ENCODE measurements around the gene THAP8. TPM values are rescaled to one million over a fixed set of nuclear protein-coding genes. Genes with fewer than 3 reads are reported as not detected.
A peak's percentile ranks its signal among the peaks of the same experiment; 100 is the strongest.

The THAP8 gene
- total and polyA plus RNA-seq, 2 of the 13 experiments (the other 11 are each of a cell fraction or from before 2014, with no cell fraction given): 1.7 to 3.7 TPM

DNA sequence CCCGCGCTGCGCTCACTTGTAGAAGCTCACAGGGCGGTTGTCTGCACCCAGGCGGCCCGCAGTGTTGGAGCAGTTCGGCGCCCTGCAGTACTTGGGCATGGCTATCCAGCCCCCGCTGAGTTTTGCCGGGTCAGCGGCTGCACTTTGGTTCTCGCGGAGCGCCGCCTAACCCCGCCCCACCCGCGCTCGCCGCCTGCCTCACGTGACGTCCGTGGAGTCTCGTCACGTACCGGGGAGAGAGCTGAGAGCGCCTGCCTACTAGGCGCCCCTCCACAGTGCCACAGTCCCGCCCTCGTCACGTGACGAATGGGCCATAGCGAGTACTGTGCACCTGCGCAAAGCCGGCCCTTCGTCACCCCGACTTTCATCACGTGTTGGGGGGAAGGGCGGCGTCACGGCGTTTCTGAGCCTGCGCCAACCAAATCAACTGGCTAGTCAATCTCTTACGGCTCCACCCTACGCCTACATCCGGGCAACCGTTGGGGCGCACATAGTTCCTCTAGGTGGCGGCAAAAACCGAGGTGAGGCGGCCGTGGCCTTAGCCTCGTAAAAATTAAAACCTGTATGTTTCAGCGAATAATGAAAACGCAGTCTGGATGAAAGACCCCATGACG, at the start of gene THAP8 (continued):
- TF ChIP-seq ZNF33A (CRISPR knock-in tag; IDR thresholded peaks at IDR 0.05; ENCODE audit: borderline replicate concordance) (no peak), PPARG (CRISPR knock-in tag; conservative IDR thresholded peaks at IDR 0.05) (peak; percentile 42), ZC3H4 (CRISPR knock-in tag; IDR thresholded peaks at IDR 0.05; ENCODE audit: borderline replicate concordance) (no peak), EZH2 (conservative IDR thresholded peaks at IDR 0.05; ENCODE audit: low read depth, low read length) (no peak), TRIM24 (CRISPR knock-in tag; IDR thresholded peaks at IDR 0.05) (no peak), FOXJ3 (CRISPR knock-in tag; IDR thresholded peaks at IDR 0.05; ENCODE audit: borderline replicate concordance) (peak; percentile 47; the same call in 1 of the 2 replicates), ZZZ3 (CRISPR knock-in tag; IDR thresholded peaks at IDR 0.05; ENCODE audit: borderline replicate concordance) (no peak; the same call in 1 of the 2 replicates), ZNF343 (CRISPR knock-in tag; IDR thresholded peaks at IDR 0.05) (no peak), ZNF292 (CRISPR knock-in tag; IDR thresholded peaks at IDR 0.05; ENCODE audit: borderline replicate concordance, low read depth) (peak; percentile 93), SUZ12 (IDR thresholded peaks at IDR 0.05; ENCODE audit: low read depth, low read length) (no peak), IRF2 (CRISPR knock-in tag; IDR thresholded peaks at IDR 0.05) (peak; percentile 73), ZNF30 (CRISPR knock-in tag; IDR thresholded peaks at IDR 0.05) (no peak), DR1 (CRISPR knock-in tag; IDR thresholded peaks at IDR 0.05) (peak; percentile 66; the same call in 1 of the 2 replicates), HDAC2 (CRISPR knock-in tag; IDR thresholded peaks at IDR 0.05) (peak; percentile 85; the same call in 1 of the 2 replicates), CBFB (CRISPR knock-in tag; IDR thresholded peaks at IDR 0.05) (peak; percentile 49), EED (CRISPR knock-in tag; IDR thresholded peaks at IDR 0.05) (no peak), ZNF569 (CRISPR knock-in tag; IDR thresholded peaks at IDR 0.05; ENCODE audit: borderline replicate concordance) (no peak), ZNF550 (CRISPR knock-in tag; IDR thresholded peaks at IDR 0.05; ENCODE audit: borderline replicate concordance) (no peak), GZF1 (CRISPR knock-in tag; IDR thresholded peaks at IDR 0.05) (peak; percentile 88; the same call in 1 of the 2 replicates), HMGA1 (CRISPR knock-in tag; conservative IDR thresholded peaks at IDR 0.05) (no peak), MTA3 (CRISPR knock-in tag; IDR thresholded peaks at IDR 0.05) (no peak), ZNF629 (CRISPR knock-in tag; conservative IDR thresholded peaks at IDR 0.05) (no peak; the same call in 1 of the 2 replicates), IRX3 (CRISPR knock-in tag; IDR thresholded peaks at IDR 0.05; ENCODE audit: borderline replicate concordance, low read depth) (no peak), ZFP37 (CRISPR knock-in tag; IDR thresholded peaks at IDR 0.05; ENCODE audit: borderline replicate concordance) (peak; percentile 69)
- TF ChIP-seq, protein P1, sequence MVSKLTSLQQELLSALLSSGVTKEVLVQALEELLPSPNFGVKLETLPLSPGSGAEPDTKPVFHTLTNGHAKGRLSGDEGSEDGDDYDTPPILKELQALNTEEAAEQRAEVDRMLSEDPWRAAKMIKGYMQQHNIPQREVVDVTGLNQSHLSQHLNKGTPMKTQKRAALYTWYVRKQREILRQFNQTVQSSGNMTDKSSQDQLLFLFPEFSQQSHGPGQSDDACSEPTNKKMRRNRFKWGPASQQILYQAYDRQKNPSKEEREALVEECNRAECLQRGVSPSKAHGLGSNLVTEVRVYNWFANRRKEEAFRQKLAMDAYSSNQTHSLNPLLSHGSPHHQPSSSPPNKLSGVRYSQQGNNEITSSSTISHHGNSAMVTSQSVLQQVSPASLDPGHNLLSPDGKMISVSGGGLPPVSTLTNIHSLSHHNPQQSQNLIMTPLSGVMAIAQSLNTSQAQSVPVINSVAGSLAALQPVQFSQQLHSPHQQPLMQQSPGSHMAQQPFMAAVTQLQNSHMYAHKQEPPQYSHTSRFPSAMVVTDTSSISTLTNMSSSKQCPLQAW (CRISPR knock-in tag; IDR thresholded peaks at IDR 0.05): peak; percentile 66; the same call in 1 of the 2 replicates
- TF ChIP-seq, protein P2, sequence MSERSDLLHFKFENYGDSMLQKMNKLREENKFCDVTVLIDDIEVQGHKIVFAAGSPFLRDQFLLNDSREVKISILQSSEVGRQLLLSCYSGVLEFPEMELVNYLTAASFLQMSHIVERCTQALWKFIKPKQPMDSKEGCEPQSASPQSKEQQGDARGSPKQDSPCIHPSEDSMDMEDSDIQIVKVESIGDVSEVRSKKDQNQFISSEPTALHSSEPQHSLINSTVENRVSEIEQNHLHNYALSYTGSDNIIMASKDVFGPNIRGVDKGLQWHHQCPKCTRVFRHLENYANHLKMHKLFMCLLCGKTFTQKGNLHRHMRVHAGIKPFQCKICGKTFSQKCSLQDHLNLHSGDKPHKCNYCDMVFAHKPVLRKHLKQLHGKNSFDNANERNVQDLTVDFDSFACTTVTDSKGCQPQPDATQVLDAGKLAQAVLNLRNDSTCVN (CRISPR knock-in tag; IDR thresholded peaks at IDR 0.05; ENCODE audit: borderline replicate concordance): no peak; the same call in 1 of the 2 replicates
- TF ChIP-seq, protein P3, sequence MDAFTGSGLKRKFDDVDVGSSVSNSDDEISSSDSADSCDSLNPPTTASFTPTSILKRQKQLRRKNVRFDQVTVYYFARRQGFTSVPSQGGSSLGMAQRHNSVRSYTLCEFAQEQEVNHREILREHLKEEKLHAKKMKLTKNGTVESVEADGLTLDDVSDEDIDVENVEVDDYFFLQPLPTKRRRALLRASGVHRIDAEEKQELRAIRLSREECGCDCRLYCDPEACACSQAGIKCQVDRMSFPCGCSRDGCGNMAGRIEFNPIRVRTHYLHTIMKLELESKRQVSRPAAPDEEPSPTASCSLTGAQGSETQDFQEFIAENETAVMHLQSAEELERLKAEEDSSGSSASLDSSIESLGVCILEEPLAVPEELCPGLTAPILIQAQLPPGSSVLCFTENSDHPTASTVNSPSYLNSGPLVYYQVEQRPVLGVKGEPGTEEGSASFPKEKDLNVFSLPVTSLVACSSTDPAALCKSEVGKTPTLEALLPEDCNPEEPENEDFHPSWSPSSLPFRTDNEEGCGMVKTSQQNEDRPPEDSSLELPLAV (CRISPR knock-in tag; conservative IDR thresholded peaks at IDR 0.05; ENCODE audit: low read depth): no peak
